Trophoblast cell (in vitro differentiated cells and primary cell): ENCODE results near the gene SLC7A5.
"Not testable (repeated sequence)": the region's sequence is repeated elsewhere in the genome, so short reads cannot be mapped to it uniquely, and the experiment has no call there.

ENCODE experiments used
- DNase-seq, 2 donors: peaks; one replicate each; pipeline ENCODE4 v3.0.0-alpha.2; 2016
- H2AFZ ChIP-seq: 2 replicates; pipeline ENCODE4 v1.6.1; 2013; ENCODE audit warnings: low read length, moderate library complexity, mild to moderate bottlenecking; ENCODE audit not compliant: insufficient read depth, poor library complexity
- H2AK5ac ChIP-seq: 2 replicates; pipeline ENCODE4 v1.6.1; 2013; ENCODE audit warnings: mild to moderate bottlenecking, low read length
- H2BK120ac ChIP-seq: 2 replicates; pipeline ENCODE4 v1.6.1; 2013; ENCODE audit warnings: low read length, mild to moderate bottlenecking, moderate library complexity; ENCODE audit not compliant: insufficient read depth, poor library complexity
- H2BK12ac ChIP-seq: 2 replicates; pipeline ENCODE4 v1.6.1; 2013; ENCODE audit warnings: mild to moderate bottlenecking, low read length, moderate library complexity
- H2BK5ac ChIP-seq: 2 replicates; pipeline ENCODE4 v1.6.1; 2013; ENCODE audit warnings: low read length, low read depth, moderate library complexity, mild to moderate bottlenecking; ENCODE audit not compliant: poor library complexity
- H3K14ac ChIP-seq: 2 replicates; pipeline ENCODE4 v1.6.1; 2013; ENCODE audit warnings: mild to moderate bottlenecking, low read length
- H3K18ac ChIP-seq: 2 replicates; pipeline ENCODE4 v1.6.1; 2013; ENCODE audit warnings: mild to moderate bottlenecking, low read length
- H3K23ac ChIP-seq: 2 replicates; pipeline ENCODE4 v1.6.1; 2013; ENCODE audit warnings: low read length
- H3K27ac ChIP-seq: 2 replicates; pipeline ENCODE4 v1.5.1; 2013; ENCODE audit warnings: low read depth, mild to moderate bottlenecking, inconsistent platforms, low read length, moderate library complexity
- H3K27me3 ChIP-seq: 2 replicates; pipeline ENCODE4 v1.6.1; 2013; ENCODE audit warnings: inconsistent platforms, mild to moderate bottlenecking, low read length, moderate library complexity; ENCODE audit not compliant: insufficient read depth
- H3K36me3 ChIP-seq, 2 experiments: 1 replicate in 1 of 2; 2 replicates in 1 of 2; pipeline ENCODE4 v1.6.1; 2013; ENCODE audit warnings: low read length in 2 of 2, mild to moderate bottlenecking in 2 of 2, moderate library complexity in 1 of 2; ENCODE audit not compliant: insufficient read depth in 2 of 2, control insufficient read depth in 1 of 2
- H3K4ac ChIP-seq: 2 replicates; pipeline ENCODE4 v1.6.1; 2013; ENCODE audit warnings: low read depth, mild to moderate bottlenecking, low read length, moderate library complexity
- H3K4me1 ChIP-seq, 2 experiments: 1 replicate in 1 of 2; 2 replicates in 1 of 2; pipeline ENCODE4 v1.6.1; 2013; ENCODE audit warnings: low read length in 2 of 2, mild to moderate bottlenecking in 2 of 2, moderate library complexity in 1 of 2; ENCODE audit not compliant: insufficient read depth in 2 of 2, control insufficient read depth in 1 of 2
- H3K4me2 ChIP-seq: 2 replicates; pipeline ENCODE4 v1.6.1; 2013; ENCODE audit warnings: inconsistent platforms, mild to moderate bottlenecking, low read length, moderate library complexity
- H3K4me3 ChIP-seq: 2 replicates; pipeline ENCODE4 v1.5.1; 2013; ENCODE audit warnings: mild to moderate bottlenecking, low read depth, low read length, inconsistent platforms
- H3K79me1 ChIP-seq: one replicate; pipeline ENCODE4 v1.6.1; 2013; ENCODE audit warnings: low read length
- H3K79me2 ChIP-seq: 2 replicates; pipeline ENCODE4 v1.6.1; 2013; ENCODE audit warnings: low read length, mild to moderate bottlenecking; ENCODE audit not compliant: control insufficient read depth, insufficient read depth, poor library complexity
- H3K9ac ChIP-seq: 2 replicates; pipeline ENCODE4 v1.6.1; 2013; ENCODE audit warnings: mild to moderate bottlenecking, low read length
- H3K9me3 ChIP-seq: 2 replicates; pipeline ENCODE4 v1.6.1; 2013; ENCODE audit warnings: low read depth, mild to moderate bottlenecking, control low read depth, inconsistent platforms, low read length; ENCODE audit not compliant: insufficient read depth
- H4K12ac ChIP-seq: 2 replicates; pipeline ENCODE4 v1.6.1; 2013; ENCODE audit warnings: low read depth, mild to moderate bottlenecking, low read length, moderate library complexity
- H4K8ac ChIP-seq: 2 replicates; pipeline ENCODE4 v1.6.1; 2013; ENCODE audit warnings: low read depth, mild to moderate bottlenecking, low read length, moderate library complexity
- H4K91ac ChIP-seq: one replicate; pipeline ENCODE4 v1.6.1; 2013; ENCODE audit warnings: low read depth, mild to moderate bottlenecking, low read length, moderate library complexity
- WGBS: extraction: QIAGEN DNeasy Blood & Tissue Kit; methylation state at CpG from one replicate; pipeline ENCODE4 v1.1.7; 2013; ENCODE audit warnings: missing lambda C conversion rate; ENCODE audit not compliant: insufficient read length, insufficient coverage; ENCODE audit errors: extremely low coverage; 5-methylcytosine and 5-hydroxymethylcytosine counted together

The SLC7A5 gene

DNA sequence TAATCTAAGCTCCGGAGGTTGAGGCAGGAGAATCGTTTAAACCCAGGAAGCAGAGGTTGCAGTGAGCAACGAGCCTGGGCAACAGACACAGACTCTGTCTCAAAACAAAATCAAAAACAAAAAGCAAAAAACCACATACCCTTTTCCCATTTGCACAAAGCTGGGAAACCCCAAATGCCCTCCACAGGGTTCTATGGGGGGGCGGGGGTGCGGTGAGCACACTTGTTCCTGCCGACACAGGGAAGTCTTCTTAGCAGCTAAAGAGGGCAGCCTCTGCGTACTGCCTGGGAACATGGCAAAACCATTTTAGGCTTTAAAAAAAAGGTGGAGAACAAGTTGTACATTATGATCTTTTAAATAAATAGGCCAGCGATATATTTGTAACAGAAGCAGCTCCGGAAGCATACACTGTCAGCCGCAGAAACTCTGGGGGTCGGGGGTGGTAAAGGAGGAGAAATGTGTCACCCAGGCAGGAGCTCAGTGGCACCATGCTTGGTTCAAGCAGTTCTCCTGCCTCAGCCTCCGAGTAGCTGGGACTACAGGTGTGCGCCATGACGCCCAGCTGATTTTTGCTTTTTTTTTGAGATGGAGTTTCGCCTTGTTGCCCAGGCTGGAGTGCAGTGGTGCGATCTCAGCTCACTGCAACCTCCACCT is 3.3 kb downstream of the SLC7A5 start:
- not testable (repeated sequence) for H3K23ac ChIP-seq, H4K12ac ChIP-seq, H3K9me3 ChIP-seq, H3K9ac ChIP-seq, H2AFZ ChIP-seq, DNase-seq, H4K8ac ChIP-seq, H3K18ac ChIP-seq, H2AK5ac ChIP-seq, H3K27ac ChIP-seq, H3K4me3 ChIP-seq, H2BK12ac ChIP-seq, H2BK120ac ChIP-seq, H3K14ac ChIP-seq, H4K91ac ChIP-seq, H2BK5ac ChIP-seq, H3K27me3 ChIP-seq
- H3K4me1 ChIP-seq: peaks cover 27 to 30% of the 10 kb centered on the region in 2 experiments
- H3K79me2 ChIP-seq: peaks cover 48% of the 10 kb centered on the region
- H3K4me2 ChIP-seq: peak overlapping the region; percentile 44
- no CpG with 5 or more reads among the region's 16 CpGs for WGBS
- H3K4ac ChIP-seq: peak overlapping the region; percentile 78
- H3K79me1 ChIP-seq: peaks cover 27% of the 10 kb centered on the region
- H3K36me3 ChIP-seq: peaks cover 25 to 32% of the 10 kb centered on the region in 2 experiments

DNA sequence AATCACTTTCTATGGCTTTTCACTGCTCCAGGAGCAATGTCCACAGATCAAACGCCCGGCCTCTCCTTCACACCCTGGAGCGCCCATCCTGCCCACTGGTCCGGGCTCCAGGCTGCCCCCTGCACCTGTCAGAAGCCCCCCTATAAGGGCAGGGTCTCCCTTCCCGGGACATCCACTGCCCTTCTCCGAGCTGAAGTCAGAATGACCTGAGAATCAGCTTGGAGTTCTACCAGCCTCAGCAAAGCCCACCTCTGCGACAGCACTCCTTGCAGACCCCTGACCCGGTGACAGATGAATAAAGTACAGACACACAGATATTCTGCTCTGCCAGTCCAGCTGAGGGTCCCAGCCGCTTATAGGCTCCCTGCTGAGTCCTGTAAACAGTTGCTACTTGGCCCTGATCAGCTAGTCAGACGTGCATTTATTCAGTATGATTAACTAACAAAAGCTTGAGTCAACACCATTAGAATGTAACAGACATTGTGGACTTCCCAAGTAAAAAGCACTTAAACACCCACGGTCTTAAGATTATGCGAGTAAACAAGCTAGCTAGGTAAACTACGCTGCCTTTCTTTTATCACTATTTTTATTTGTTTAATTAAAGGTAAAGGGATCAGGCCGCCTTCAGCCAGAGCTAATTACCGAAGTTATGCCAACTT is 4.8 kb downstream of the SLC7A5 start:
- H2AK5ac ChIP-seq: no peak overlapping the region
- no peak overlapping the region for H4K12ac ChIP-seq
- no peak overlapping the region for H3K23ac ChIP-seq
- no peak overlapping the region for H3K27ac ChIP-seq
- H4K8ac ChIP-seq: no peak overlapping the region
- no peak overlapping the region for H4K91ac ChIP-seq
- no peak overlapping the region for H3K14ac ChIP-seq
- peaks cover 48% of the 10 kb centered on the region for H3K79me2 ChIP-seq
- no peak overlapping the region for H3K4me2 ChIP-seq
- H3K4me3 ChIP-seq: no peak overlapping the region
- H3K27me3 ChIP-seq: no peaks in the 10 kb centered on the region
- H3K4ac ChIP-seq: peak overlapping the region; percentile 61
- H3K79me1 ChIP-seq: peaks cover 19% of the 10 kb centered on the region
- H3K9ac ChIP-seq: no peak overlapping the region
- H3K36me3 ChIP-seq: peaks cover 30 to 37% of the 10 kb centered on the region in 2 experiments
- WGBS: no CpG with 5 or more reads among the region's 15 CpGs
- H3K18ac ChIP-seq: no peak overlapping the region
- no peak overlapping the region for H2AFZ ChIP-seq
- H2BK5ac ChIP-seq: no peak overlapping the region
- no peak overlapping the region for H2BK120ac ChIP-seq
- H3K9me3 ChIP-seq: peaks cover 2% of the 10 kb centered on the region
- peaks cover 24 to 28% of the 10 kb centered on the region in 2 experiments for H3K4me1 ChIP-seq
- no peak for DNase-seq
- no peak overlapping the region for H2BK12ac ChIP-seq

GRCh38 chr16:87863327-87863635 is 6.0 kb downstream of the SLC7A5 start:
- not testable (repeated sequence) for H3K9me3 ChIP-seq, H3K27me3 ChIP-seq, H3K4me2 ChIP-seq, DNase-seq, H4K8ac ChIP-seq, H3K14ac ChIP-seq, H3K23ac ChIP-seq, H2BK12ac ChIP-seq, H3K18ac ChIP-seq, H3K4me3 ChIP-seq, H2BK5ac ChIP-seq, H2BK120ac ChIP-seq, H3K27ac ChIP-seq, H4K91ac ChIP-seq, H4K12ac ChIP-seq, H2AFZ ChIP-seq, H3K9ac ChIP-seq, H2AK5ac ChIP-seq
- H3K4ac ChIP-seq: peak overlapping the region; percentile 90
- peaks cover 43% of the 10 kb centered on the region for H3K79me2 ChIP-seq
- peaks cover 24 to 31% of the 10 kb centered on the region in 2 experiments for H3K4me1 ChIP-seq
- WGBS: no CpG with 5 or more reads among the region's 9 CpGs
- H3K79me1 ChIP-seq: peaks cover 12% of the 10 kb centered on the region
- peaks cover 36 to 45% of the 10 kb centered on the region in 2 experiments for H3K36me3 ChIP-seq

DNA sequence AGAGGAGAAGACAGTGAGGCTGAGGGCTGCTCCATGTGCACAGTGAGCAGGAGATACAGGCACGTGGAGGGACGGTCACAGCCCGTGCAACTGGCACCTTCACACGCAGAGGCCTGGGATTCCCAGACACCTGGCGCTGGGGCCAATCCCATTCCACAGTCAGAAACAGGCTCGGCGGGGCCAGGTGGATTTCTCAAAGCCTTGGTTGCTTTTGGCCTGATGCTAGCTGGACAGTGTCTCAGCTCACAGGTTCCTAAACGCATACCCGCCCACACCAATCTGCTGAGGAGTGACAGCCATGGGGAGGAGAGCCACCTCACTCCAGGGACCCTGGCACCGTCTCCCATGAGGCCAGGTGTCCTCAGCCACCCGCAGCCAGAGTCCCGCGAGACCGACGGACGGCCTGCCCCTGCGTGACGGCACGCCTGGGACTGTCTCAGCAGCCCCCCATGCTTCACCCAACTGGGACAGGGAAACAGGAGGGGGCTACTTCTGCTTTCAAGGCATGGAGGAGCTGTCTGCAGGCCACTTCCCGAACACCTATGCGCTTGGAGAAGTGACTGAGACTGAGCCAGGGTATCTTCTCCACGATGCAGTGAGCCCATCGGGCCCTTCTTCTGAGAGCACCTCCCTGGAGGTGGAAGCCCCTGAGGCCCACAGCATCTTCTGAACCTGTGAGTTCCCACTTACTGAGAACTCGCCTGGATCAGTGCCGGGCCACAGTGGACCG is 6.5 kb downstream of the SLC7A5 start:
- WGBS: no CpG with 5 or more reads among the region's 26 CpGs
- not testable (repeated sequence) for H3K27me3 ChIP-seq, H2AFZ ChIP-seq, H4K8ac ChIP-seq, H3K14ac ChIP-seq, DNase-seq, H3K27ac ChIP-seq, H4K12ac ChIP-seq, H3K4me2 ChIP-seq, H4K91ac ChIP-seq, H2BK5ac ChIP-seq, H3K9me3 ChIP-seq, H3K23ac ChIP-seq, H3K4me3 ChIP-seq, H3K18ac ChIP-seq, H3K9ac ChIP-seq, H2BK120ac ChIP-seq, H2AK5ac ChIP-seq, H2BK12ac ChIP-seq
- peaks cover 39 to 49% of the 10 kb centered on the region in 2 experiments for H3K36me3 ChIP-seq
- H3K4ac ChIP-seq: peak overlapping the region; percentile 90
- peaks cover 45% of the 10 kb centered on the region for H3K79me2 ChIP-seq
- peaks cover 14% of the 10 kb centered on the region for H3K79me1 ChIP-seq
- H3K4me1 ChIP-seq: peaks cover 24 to 35% of the 10 kb centered on the region in 2 experiments
